K562 (cell line): Measurements from ENCODE around the gene IDH3G. TPM values are rescaled to one million over a fixed set of nuclear protein-coding genes. Genes with fewer than 3 reads are reported as not detected.

Experiments used
- ATAC-seq: fragments of 200-7000 bp; cut with Tn5 transposase; 3 replicates; pipeline ENCODE4 v1.9.1; 2020; ENCODE audit warnings: moderate library complexity
- BruUV-seq: library from RNA; stranded (reverse); fragments of 400-500 nt; replicated peaks from 2 replicates; lab custom pipeline; 2021; lab: Mats Ljungman, UMichigan
- CTCF ChIA-PET: fragments of 300-600 bp; formaldehyde crosslinking; extraction: SDS; loops from one replicate; lab custom pipeline; 2021; ENCODE audit warnings: low intra/inter-chr PET ratio; lab: Yijun Ruan, JAX
- POLR2A ChIA-PET: fragments of 300-600, 350-650 bp; sonication (Branson Sonifier 250); formaldehyde crosslinking; extraction: SDS; loops from one replicate; lab custom pipeline; 2021; ENCODE audit warnings: antibody characterized with exemption, inconsistent platforms; lab: Yijun Ruan, JAX
- DNase-seq, 4 experiments: peaks; one replicate each; pipeline versions ENCODE4 v3.0.0 to v3.0.0-alpha.2; 2011 to 2018; ENCODE audit warnings: low spot score in 3 of 4, mixed read lengths in 3 of 4; ENCODE audit errors: extremely low read depth in 1 of 4
- FAIRE-seq: peaks from 2 replicates; lab custom pipeline; 2011; peaks lifted over from hg19 to GRCh38; lab: Jason Lieb, UNC
- H2AFZ ChIP-seq: 2 replicates; pipeline ENCODE4 v1.6.0; 2011; ENCODE audit warnings: low read depth, low read length, control low read depth, inconsistent platforms
- H3K27ac ChIP-seq: fragments of 200-600 bp; 3 replicates; pipeline ENCODE4 v1.8.0; 2011; ENCODE audit warnings: low read depth, mild to moderate bottlenecking, control low read depth, inconsistent platforms, low read length, moderate library complexity, mixed read lengths; ENCODE audit errors: extremely low read depth
- H3K27me3 ChIP-seq, 2 experiments: fragments of 300-600 bp in 1 of 2; 2 replicates in 1 of 2; 3 replicates in 1 of 2; pipeline versions ENCODE4 v1.6.0 to v1.8.0; 2011; ENCODE audit warnings: inconsistent platforms in 2 of 2, low read length in 2 of 2, mild to moderate bottlenecking in 1 of 2, mixed read lengths in 1 of 2, moderate library complexity in 1 of 2; ENCODE audit not compliant: control insufficient read depth in 2 of 2, insufficient read depth in 2 of 2
- H3K36me3 ChIP-seq: fragments of 300-600 bp; 3 replicates; pipeline ENCODE4 v1.8.0; 2011; ENCODE audit warnings: mild to moderate bottlenecking, low read length, inconsistent platforms; ENCODE audit not compliant: control insufficient read depth, insufficient read depth
- H3K4me1 ChIP-seq, 2 experiments: fragments of 200-600 bp in 1 of 2; replicated peaks in 1 of 2; 2 replicates in 1 of 2; 3 replicates in 1 of 2; pipeline versions ENCODE4 v1.5.1 to v1.8.0; 2011; ENCODE audit warnings: inconsistent platforms in 2 of 2, low read length in 2 of 2, mild to moderate bottlenecking in 1 of 2, mixed read lengths in 1 of 2, moderate library complexity in 1 of 2; ENCODE audit not compliant: control insufficient read depth in 2 of 2, insufficient read depth in 2 of 2
- H3K4me2 ChIP-seq: 2 replicates; pipeline ENCODE4 v1.6.1; 2011; ENCODE audit warnings: low read length, control low read depth, inconsistent platforms, mixed read lengths; ENCODE audit not compliant: insufficient read depth
- H3K4me3 ChIP-seq: fragments of 200-600 bp; sonication (generic), shearing (Covaris generic); 2 replicates; pipeline ENCODE4 v1.5.1; 2016; ENCODE audit warnings: control low read depth, inconsistent platforms
- H3K79me2 ChIP-seq: fragments of 200-600 bp; 3 replicates; pipeline ENCODE4 v1.8.0; 2011; ENCODE audit warnings: low read length, inconsistent platforms; ENCODE audit not compliant: control insufficient read depth, insufficient read depth
- H3K9ac ChIP-seq, 2 experiments: 2 replicates each; pipeline versions ENCODE4 v1.6.0 to v1.6.1; 2011; ENCODE audit warnings: low read depth in 2 of 2, low read length in 2 of 2, control low read depth in 1 of 2, inconsistent platforms in 1 of 2, mild to moderate bottlenecking in 1 of 2, mixed read lengths in 1 of 2; ENCODE audit not compliant: insufficient read depth in 1 of 2
- H3K9me1 ChIP-seq: one replicate; pipeline ENCODE4 v1.6.0; 2011; ENCODE audit warnings: inconsistent platforms, mild to moderate bottlenecking, low read length, moderate library complexity; ENCODE audit not compliant: control insufficient read depth, insufficient read depth
- H3K9me3 ChIP-seq: replicated peaks from 2 replicates; pipeline ENCODE4 v1.5.1; 2011; ENCODE audit warnings: low read depth, low read length, inconsistent platforms; ENCODE audit not compliant: control insufficient read depth, insufficient read depth
- H4K20me1 ChIP-seq: replicated peaks from 2 replicates; pipeline ENCODE4 v1.6.1; 2011; ENCODE audit warnings: low read length, inconsistent platforms, mixed read lengths; ENCODE audit not compliant: control insufficient read depth, insufficient read depth
- JUNB ChIP-seq: fragments of 450-650 bp; formaldehyde crosslinking; conservative IDR thresholded peaks from 2 replicates; pipeline ENCODE4 v1.4.0; 2020; ENCODE audit warnings: mild to moderate bottlenecking
- MYNN ChIP-seq, 2 experiments: sonication (generic); formaldehyde crosslinking in 1 of 2; IDR thresholded peaks; 2 replicates each; pipeline versions ENCODE4 v1.5.0 to v1.6.1; 2016 to 2020; ENCODE audit warnings: antibody characterized with exemption in 1 of 2, missing genetic modification reagents in 1 of 2
- POLR2A ChIP-seq: fragments of 450-650 bp; conservative IDR thresholded peaks from 2 replicates; pipeline ENCODE4 v1.6.1; 2016
- POLR2G ChIP-seq: fragments of 200-400 bp; formaldehyde crosslinking; IDR thresholded peaks from 2 replicates; pipeline ENCODE4 v1.6.1; 2017; ENCODE audit warnings: low read depth, mild to moderate bottlenecking, antibody characterized with exemption, low read length, moderate library complexity
- SRSF9 ChIP-seq: fragments of 200-400 bp; formaldehyde crosslinking; IDR thresholded peaks from 2 replicates; pipeline ENCODE4 v1.6.1; 2017; ENCODE audit warnings: low read depth, low read length, borderline replicate concordance
- WGBS: fragments of 100-300 bp; shearing (Covaris generic); methylation state at CpG from one replicate; pipeline ENCODE4 v1.1.6; 2016; ENCODE audit warnings: low coverage, mixed read lengths; ENCODE audit not compliant: insufficient coverage; ENCODE audit errors: missing lambda C conversion rate; 5-methylcytosine and 5-hydroxymethylcytosine counted together
- in situ Hi-C: fragments of 300-500 bp; cut with MboI; formaldehyde crosslinking; loops from 4 replicates; pipeline ENCODE4 v1.15.0; 2018; ENCODE audit warnings: inconsistent platforms, mixed read lengths
- intact Hi-C: fragments of 100-400 bp; cut with micrococcal nuclease; formaldehyde crosslinking; loops from 2 replicates; pipeline ENCODE4 v1.14.2; 2022
- polyA plus RNA-seq, 8 experiments: library from polyadenylated mRNA; depleted of rRNA in 4 of 8; stranded (reverse) in 5 of 8; unstranded in 3 of 8; fragments of >200 nt; fragmentation: Nextera tagmentation in 2 of 8; fragmentation: Illumina TruSeq in 1 of 8; extraction: Ambion mirVana in 2 of 8; extraction: Trizol in 1 of 8; gene quantifications; 2 replicates each; pipeline versions ENCODE4 v1.2.1 to v1.2.3, GENCODE V29; 2011 to 2014; ENCODE audit warnings: inconsistent platforms in 1 of 8, missing spikeins in 1 of 8
- total RNA-seq, 7 experiments: library from RNA; depleted of rRNA in 6 of 7; stranded (reverse); fragments of >200 nt in 6 of 7; fragmentation: Illumina TruSeq in 2 of 7; extraction: Trizol in 2 of 7; gene quantifications; 2 replicates each; pipeline versions ENCODE4 v1.2.1 to v1.2.3, GENCODE V29; 2011 to 2021; ENCODE audit warnings: low replicate concordance in 1 of 7

IDH3G gene
- total and polyA plus RNA-seq, 9 of the 15 experiments (the other 6 are each of a cell fraction or from before 2014, with no cell fraction given): 24.3 to 72.5 (median 37.9) TPM

- WGBS: 77% methylated on average over 6 of the region's 24 CpGs
- no peak overlapping the region; a peak in 1 of 4 replicates for H3K9ac ChIP-seq
- DNase-seq: no peak
- in situ Hi-C loops: no loop called here
- no peaks in the 10 kb centered on the region for H3K9me3 ChIP-seq
- no peak for FAIRE-seq
- no peak for ATAC-seq
- TF ChIP-seq SRSF9 (no peak), POLR2G (peak; percentile 50), POLR2A (0 out of 2 replicates have a peak, but pooled peaks have one; percentile 14)
- TF ChIP-seq, all 486 proteins: peak for 2
- no peaks in the 10 kb centered on the region for H3K27me3 ChIP-seq
- intact Hi-C loops: no loop called here
- CTCF ChIA-PET: no interaction called here
- no peak overlapping the region for H2AFZ ChIP-seq
- H3K36me3 ChIP-seq: peaks cover 23% of the 10 kb centered on the region; the same call in 1 of the 3 replicates
- peaks cover 6% of the 10 kb centered on the region for H3K9me1 ChIP-seq
- H3K4me1 ChIP-seq: peaks cover 8 to 77% of the 10 kb centered on the region in 2 experiments; a peak in 4 of 5 replicates
- no peaks in the 10 kb centered on the region for H3K79me2 ChIP-seq
- POLR2A ChIA-PET: interaction anchor here (0.6 to 1.2 kb wide), 2 partner anchors 54 to 147 kb away, joined by 3 read pairs; no protein-coding TSS in a partner anchor
- BruUV-seq: no TSS peak
- H4K20me1 ChIP-seq: no peaks in the 10 kb centered on the region
- no peak overlapping the region for H3K27ac ChIP-seq
- H3K4me3 ChIP-seq: no peak overlapping the region
- H3K4me2 ChIP-seq: no peak overlapping the region
Measured at GRCh38 chrX:153781428-153782047, 12.6 kb downstream of the IDH3G start.

- ChIA-PET CTCF (no interaction called here), POLR2A (no interaction called here)
- no peaks in the 10 kb centered on the region for H3K79me2 ChIP-seq
- in situ Hi-C loops (no loop called here), intact Hi-C loops (no loop called here)
- no peaks in the 10 kb centered on the region for H3K27me3 ChIP-seq
- H3K4me1 ChIP-seq: peaks cover 8 to 81% of the 10 kb centered on the region in 2 experiments; a peak in 4 of 5 replicates
- H3K4me2 ChIP-seq: no peak within 1 kb of the TSS
- peaks cover 16% of the 10 kb centered on the region; the same call in 1 of the 3 replicates for H3K36me3 ChIP-seq
- peak within 1 kb of the TSS in 1 of 2 experiments; percentile 65; a peak in 2 of 4 replicates for H3K9ac ChIP-seq
- H3K27ac ChIP-seq: no peak within 1 kb of the TSS
- H4K20me1 ChIP-seq: no peaks in the 10 kb centered on the region
- no TSS peak for BruUV-seq
- TF ChIP-seq MYNN (IDR thresholded peaks at IDR 0.05) (0 out of 2 replicates have a peak, but pooled peaks have one; percentile 4), MYNN (CRISPR knock-in tag; IDR thresholded peaks at IDR 0.05) (no peak), JUNB (CRISPR knock-in tag) (no peak)
- H3K9me1 ChIP-seq: peaks cover 6% of the 10 kb centered on the region
- WGBS: 85% methylated on average over 13 of the region's 52 CpGs
- no peak within 1 kb of the TSS for H3K4me3 ChIP-seq
- FAIRE-seq (no peak), ATAC-seq (no peak), DNase-seq (no peak)
- H2AFZ ChIP-seq: no peak within 1 kb of the TSS
- no peaks in the 10 kb centered on the region for H3K9me3 ChIP-seq
Measured at GRCh38 chrX:153780678-153781427, 13.3 kb downstream of the IDH3G start, which contains the start of gene SRPK3. SRPK3 (plus strand) TSS chrX:153781041; CDS start chrX:153781087, 46 bp downstream.
